Activated CD8-positive, alpha-beta memory T cell treated with anti-CD3 and anti-CD28 coated beads for 36 hours (primary cell): ENCODE results near the gene CTBP2. TPM values are rescaled to one million over a fixed set of nuclear protein-coding genes. Genes with fewer than 3 reads are reported as not detected.

Experiments used
- CTCF ChIA-PET: fragments of 350-600 bp; sonication (Branson Sonifier 250); formaldehyde crosslinking; loops from one replicate; lab custom pipeline; 2021; ENCODE audit warnings: antibody characterized with exemption; lab: Charles Lee
- POLR2A ChIA-PET: fragments of 350-600 bp; sonication (Branson Sonifier 250); formaldehyde crosslinking; loops from one replicate; lab custom pipeline; 2021; ENCODE audit warnings: antibody characterized with exemption; lab: Charles Lee
- total RNA-seq, 2 experiments: library from RNA; stranded (reverse); gene quantifications; one replicate each; pipeline ENCODE4 v1.2.3, GENCODE V29; 2021

Gene CTBP2
- total RNA-seq, 2 experiments from 2014 or later = 0.99 to 1.2 TPM

DNA sequence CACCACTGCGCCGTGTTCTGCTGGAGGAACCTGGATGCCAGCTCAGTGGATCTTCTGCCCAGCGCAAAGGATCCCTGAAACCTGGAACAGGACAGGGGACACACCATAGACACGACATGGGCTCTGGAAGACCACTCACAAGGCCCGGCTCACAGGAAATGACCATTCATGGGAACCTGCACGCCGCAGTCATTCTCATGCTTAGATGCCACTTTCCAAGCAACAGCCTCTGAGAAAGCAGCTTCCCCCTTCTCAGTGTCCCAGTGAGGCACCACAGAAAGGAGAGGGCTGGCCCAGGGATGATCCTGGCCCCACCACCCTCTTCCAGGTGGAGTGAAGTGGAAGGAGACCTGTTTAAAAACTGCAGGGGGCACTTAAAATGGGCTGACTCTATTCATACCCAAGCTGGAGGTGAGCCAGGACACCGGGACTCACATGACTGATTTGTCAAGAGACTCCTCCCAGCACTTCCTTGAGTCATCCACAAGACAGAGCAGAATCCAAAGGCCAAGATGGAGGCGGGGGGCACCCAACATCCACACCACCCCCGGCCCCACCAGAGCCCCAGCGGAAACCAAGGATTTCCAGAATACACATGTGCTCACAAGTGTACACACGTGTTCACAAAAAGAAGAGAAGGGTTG lies 11.2 kb downstream of the CTBP2 start:
- POLR2A ChIA-PET = no interaction called here
- CTCF ChIA-PET = no interaction called here

DNA sequence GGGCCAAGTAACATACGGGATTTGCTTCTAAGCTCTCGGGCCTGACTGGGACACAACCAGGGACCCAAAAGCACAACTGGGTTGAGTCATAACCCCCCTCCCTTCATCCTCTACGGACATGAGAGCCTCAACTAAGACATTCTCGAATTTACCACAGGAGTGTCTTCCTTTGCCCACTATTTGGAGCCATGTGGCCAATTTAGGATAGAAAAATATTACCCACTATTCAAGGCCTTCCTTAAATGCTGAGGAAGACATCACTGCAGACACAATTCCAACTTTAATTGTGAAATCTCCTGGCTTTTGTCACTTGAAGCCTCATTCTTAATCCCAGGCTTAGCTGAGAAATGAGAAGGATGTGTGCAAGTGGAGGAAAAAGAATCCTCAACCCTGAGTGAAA lies 11.8 kb downstream of the CTBP2 start:
- ChIA-PET CTCF (no interaction called here), POLR2A (no interaction called here)

DNA sequence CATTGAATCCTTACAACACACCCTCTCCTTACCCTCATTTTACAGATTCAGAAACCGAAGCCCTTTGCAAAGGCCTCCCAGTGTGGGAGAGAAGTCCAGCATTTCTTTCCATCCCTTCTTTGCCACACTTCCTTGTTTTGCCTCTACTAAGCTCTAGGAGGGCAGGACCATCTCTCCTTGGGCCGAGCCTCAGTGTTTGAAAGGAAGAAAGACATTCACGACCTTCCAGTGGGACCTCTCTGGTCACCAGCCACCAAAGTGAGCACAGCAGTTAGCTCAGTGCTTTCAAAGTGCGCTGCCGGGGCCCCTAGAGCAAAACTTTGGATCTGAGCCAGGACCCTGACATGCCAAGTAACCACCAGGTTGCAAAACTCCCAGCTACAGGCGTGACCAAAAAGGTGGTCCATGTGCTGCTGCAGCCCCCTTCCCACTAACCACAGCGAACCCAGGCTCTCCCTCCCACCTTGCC lies 12.4 kb downstream of the CTBP2 start:
- ChIA-PET CTCF (no interaction called here), POLR2A (no interaction called here)

DNA sequence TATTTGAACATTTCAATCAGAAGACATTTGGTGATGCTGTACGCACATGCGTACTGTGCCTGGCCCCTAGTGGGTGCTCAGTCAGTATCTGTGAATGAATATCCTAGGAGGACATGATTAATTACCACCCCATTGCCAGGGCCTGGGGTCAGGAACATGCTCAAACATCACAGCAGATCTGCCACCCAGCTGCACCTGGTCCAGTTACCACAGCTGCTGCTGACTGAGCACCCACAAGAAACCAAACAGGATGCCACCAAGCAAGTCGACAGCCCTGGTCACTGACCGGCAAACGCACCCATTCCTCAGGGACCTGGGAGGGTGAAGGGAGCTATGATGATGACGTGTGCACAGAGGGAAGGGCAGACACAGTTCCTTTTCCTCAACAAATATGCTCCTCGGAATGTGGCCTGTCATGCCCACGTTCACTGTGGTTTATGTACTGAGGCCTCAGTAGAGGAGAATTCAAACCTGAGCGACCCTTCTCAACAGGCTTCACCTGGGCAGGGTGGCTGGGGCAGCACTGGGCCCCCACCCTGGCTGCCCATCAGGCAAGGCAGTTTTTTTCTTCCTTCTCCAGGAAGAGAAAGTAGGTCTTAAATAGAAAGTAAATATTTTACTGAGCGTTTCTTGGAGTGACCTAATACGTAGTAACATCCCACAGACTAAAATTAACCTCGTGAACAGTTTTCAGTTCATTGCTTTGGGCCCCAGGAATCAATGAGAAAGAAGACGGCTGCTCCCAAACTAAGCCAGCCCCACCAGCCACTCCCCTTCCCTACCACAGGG lies 13.4 kb downstream of the CTBP2 start:
- POLR2A ChIA-PET = no interaction called here
- CTCF ChIA-PET = no interaction called here

DNA sequence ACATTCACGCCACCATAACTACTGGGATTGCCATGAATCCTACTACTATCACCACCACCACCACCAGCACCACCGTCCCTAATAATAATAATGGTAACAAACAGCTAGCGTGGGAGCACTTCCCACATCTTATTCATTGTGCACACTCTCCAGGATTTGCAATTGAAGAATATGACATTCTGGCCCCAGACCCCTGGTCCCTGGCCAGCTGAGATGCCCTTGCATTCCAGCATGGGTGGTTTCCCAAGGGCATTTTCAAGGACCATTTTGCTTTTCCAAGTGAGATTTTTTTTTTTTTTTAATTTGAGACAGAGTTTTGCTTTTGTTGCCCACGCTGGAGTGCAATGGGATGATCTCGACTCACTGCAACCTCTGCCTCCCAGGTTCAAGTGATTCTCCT lies 14.7 kb downstream of the CTBP2 start:
- CTCF ChIA-PET = no interaction called here
- POLR2A ChIA-PET = no interaction called here

DNA sequence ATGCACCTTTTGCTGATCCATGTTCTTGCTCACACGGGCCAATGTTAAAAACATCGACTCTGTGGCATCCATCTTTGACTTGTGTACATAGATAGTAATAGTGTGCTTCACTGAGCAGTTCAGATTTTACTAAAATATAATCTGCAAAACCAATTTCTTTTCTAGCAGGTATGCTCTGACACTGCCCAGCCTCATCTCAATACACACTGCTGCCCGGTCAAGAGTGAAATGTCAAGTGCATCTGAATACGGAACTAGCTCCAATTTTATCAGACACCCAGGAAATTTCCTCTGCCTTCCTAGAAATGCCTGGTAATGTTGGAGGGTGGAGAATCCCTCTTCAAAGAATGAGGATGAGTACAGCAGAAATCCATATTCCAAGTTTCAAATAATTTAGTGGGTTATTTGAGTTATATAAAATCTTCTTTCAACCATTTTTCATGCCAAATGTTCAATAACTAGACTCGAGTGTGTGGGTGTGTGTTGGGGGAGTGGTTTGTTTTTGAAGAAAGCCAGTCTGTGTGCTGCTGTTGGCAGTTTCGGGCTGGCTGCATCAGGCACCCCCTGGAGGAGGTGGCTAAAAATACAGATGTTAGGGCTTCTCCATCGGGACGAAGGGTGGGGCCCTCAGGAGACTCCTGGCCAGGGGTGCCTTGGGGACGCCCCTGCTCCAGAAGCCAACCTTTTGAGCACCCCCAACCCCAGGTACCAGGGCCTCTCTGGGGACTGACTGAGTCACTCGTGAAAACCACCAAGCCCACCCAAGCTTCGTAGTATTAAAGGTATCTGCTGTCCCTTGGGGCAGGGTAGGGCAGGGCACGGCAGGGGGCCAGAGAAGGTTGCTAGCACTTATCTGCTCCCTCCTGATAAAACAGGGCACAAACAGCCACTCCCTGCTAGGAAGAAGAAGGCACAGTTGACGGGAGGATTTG lies 15.4 kb downstream of the CTBP2 start:
- ChIA-PET POLR2A (no interaction called here), CTCF (no interaction called here)

DNA sequence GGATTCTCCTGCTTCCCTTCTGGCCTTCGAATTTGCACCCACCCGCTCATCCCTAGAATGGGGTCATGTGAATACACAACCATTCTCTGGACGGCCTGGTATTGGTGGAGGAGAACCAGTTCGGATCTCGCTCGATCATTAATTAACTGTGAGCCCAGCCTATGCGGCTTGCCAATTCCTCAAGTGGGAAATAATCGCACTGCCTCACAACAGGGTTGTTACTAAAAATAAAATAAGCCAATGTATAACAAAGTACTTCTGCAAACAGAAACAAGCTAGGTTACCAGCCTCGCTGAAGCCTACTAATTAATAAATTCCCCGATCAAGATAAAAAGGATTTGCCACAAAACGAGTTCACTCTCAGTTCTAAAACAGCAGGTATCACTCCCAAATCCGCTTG lies 16.2 kb downstream of the CTBP2 start:
- ChIA-PET CTCF (no interaction called here), POLR2A (no interaction called here)

DNA sequence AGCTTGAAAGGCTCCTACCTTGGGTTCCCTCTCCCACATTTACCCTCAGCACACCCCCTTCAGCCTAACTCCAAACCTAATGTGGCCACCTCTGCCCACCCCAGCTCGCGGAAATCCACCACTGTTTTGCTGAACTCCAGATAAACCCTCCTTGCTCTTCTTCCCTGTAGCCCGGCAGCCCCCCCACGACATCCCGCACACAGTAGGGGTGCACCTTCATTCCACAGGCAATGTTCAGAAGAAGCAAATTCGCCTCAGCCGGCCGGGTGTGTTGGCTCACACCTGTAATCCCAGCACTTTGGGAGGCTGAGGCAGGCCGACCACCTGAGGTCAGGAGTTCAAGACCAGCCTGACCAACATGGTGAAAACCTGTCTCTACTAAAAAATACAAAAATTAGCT lies 17.4 kb downstream of the CTBP2 start:
- CTCF ChIA-PET = no interaction called here
- POLR2A ChIA-PET = no interaction called here

DNA sequence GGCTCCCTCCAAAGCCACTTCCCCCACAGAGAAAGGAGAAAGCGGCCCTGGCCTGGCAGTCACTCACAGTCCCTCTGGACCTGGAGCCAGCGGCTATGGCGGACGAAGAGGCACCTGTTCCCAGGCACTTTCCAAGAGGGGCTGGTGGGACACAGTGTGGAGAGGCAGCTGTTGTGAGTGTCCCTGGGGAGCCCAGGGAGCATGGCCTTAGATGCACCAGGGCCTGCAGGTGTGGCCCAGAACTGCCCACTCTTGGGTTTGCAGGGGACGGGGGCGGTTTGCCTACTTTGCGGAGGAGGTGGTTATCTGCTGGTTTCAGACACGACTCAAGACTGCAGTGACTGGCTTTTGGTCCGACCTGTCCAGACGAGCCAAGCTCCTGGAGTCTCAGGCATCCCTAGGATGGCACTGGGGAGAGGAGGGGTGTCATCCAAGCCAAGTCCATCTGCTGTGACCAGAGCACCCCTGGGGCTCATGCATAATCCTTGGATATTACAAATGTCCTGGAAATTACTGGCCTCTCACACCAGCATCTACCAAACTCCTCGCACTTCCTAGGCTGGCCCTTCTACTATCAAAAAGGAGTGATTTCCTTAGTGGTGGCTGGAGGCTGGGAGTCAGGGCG lies 18.4 kb downstream of the CTBP2 start:
- POLR2A ChIA-PET = no interaction called here
- CTCF ChIA-PET = no interaction called here

DNA sequence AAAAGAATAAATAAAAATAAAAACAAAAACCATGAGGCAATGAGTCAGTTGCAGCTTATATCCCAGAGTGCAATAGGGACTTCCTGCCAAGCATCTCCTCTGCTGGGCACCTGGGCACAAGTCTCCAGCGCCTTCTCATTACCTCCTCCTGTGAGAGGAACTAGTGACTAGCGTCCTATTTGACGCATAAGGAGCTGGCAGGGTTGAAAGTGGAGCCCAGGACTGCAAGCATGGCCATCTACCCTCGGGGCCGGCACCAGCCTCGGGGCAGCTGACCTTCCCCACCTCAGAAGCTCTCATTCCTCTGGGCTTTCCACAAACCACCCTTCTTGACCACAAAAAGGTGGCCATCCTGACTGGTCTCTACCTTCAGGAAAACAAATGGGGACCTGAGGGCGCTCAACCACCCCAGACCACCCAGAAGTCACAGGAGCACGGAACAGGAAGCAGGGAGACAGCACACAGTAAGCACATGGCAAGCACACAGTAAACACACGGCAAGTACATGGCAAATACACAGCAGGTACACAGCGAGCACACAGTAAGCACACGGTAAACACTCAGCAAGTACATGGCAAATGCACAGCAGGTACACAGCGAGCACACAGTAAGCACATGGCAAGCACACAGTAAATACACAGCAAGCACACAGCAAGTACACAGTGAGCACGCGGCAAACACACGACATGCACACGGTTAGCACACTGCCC lies 19.1 kb downstream of the CTBP2 start:
- POLR2A ChIA-PET = no interaction called here
- CTCF ChIA-PET = interaction anchor here (0.8 kb wide), 1 partner anchor 64 kb away, joined by 3 read pairs; no protein-coding TSS in a partner anchor

DNA sequence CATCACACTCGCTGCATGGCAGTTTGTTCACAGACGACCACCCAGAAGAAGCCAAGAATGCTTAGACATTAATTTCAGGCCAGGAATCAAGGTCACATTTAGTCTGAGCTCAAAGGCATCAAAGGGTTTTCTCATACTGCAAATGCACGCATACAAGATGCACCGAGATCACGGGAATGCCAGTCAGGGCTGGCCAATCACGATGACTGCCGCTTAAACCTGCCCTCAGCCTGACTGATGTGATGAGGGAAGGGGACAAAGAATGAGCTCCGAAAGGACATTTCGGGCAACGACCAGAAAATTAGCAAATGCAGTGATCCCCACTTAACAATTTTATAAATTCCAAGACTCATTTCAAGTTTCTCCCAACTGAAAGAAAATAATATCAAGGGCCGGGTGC lies 20.2 kb downstream of the CTBP2 start:
- ChIA-PET CTCF (no interaction called here), POLR2A (no interaction called here)

DNA sequence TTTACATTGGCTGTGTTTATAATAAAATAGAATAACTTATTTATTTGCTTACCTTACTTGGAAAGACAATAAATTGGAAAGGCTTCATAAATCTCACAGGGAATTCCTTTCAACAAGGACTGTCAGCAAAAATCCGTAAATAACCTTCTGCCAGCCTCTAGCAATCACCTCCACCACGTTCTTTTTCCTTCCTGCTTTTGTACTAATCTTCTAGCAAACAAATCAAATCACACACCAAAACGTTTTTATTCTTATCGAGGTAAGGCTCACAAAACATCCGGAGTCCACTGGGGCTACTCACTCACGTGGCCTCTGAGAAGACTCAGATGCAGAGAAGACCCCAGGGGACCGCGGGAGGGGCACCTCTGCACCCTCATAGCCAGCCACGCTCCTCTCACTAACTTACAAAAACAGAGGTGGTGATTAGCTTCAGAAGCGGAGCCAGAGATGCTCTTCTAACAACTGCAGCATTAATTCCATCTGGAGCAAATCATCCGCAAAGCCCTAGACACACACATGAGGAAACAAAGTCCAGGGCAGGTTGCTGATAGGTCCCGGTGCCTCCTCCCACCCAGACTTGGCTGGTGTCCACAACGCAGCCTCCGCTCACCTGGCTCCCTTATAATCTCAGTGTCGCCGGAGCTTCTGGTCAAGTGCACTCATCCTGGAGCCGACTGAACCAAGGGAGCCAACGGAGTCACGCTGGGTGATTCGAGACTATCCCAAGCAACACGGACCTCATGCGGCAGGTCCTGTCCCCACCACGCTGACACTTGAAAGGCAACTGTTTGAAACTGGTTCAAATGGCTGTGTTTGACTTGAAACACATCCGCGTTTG lies 22.5 kb downstream of the CTBP2 start:
- CTCF ChIA-PET = no interaction called here
- POLR2A ChIA-PET = no interaction called here

DNA sequence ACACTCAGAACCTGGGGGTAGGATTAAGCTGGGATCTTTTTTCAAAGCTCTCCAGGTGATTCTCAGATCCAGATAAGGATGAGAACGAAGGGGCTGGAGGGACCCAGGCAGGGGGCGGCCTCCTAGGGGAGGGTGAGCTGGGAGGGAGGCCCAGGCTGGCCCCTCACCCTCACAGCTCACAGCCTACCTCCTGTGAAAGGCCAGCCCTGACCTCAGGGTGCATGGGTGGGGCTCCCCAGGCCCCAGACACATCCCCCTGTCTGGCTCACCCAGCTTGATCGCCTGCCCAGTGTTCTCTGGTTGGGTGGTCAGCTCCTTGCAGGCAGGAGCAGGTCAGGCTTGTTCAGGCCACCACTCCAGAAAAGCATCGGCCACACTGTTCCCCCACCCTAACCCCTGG lies 24.3 kb downstream of the CTBP2 start:
- ChIA-PET POLR2A (no interaction called here), CTCF (no interaction called here)

DNA sequence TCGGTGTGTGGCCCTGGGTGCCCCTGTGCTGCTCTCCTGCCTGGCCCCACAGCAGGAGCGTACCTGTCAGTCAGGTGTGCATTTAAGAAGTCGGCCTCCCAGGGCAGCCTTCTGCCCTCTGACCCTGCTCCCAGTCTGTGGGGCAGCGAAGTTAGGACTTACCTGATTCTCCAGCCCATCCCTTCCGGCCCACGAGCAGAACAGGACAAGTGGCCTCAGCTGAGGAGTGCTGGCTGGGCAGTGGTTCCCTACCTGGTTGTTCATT lies 24.7 kb downstream of the CTBP2 start:
- ChIA-PET POLR2A (no interaction called here), CTCF (no interaction called here)

DNA sequence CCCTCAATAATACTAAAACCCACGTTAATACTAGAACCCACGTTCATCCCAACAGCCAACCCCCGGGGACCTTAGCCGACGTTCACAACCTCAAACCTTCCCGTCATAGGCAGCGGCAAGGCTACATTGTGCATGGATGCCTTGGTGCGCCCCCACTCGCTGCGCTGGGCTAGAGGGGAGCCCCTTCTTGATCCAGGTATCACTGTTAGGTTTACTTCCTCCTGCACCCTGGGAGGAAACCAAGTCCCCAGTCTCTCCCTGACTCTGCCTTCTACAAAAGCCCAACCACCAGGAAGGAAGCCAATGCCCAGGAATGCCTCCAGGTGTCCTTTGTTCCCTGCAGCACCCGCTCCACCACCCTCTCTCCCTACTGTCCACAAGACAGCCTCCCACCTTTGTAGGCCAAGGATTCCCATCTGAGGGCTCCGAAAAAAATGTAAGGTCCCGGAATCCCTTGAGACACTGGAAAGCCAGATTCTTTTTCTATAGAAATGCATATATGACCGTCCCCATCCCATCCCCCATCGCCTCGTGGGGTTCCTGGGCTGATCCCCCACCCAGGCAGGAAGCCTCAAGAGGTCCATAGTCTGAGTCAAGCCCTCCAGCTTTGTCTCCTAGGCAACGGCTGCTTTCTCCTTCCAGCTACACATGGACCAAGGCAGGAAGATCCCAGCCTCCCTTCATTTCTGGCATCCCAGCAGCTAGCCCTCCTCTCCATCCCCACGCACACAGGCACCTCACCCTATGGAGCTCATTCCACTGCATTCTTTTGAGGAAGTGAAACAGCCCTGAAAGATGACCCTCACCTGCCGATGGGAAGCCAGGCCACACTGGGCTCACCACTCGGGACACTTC lies 25.2 kb downstream of the CTBP2 start:
- ChIA-PET POLR2A (no interaction called here), CTCF (no interaction called here)

DNA sequence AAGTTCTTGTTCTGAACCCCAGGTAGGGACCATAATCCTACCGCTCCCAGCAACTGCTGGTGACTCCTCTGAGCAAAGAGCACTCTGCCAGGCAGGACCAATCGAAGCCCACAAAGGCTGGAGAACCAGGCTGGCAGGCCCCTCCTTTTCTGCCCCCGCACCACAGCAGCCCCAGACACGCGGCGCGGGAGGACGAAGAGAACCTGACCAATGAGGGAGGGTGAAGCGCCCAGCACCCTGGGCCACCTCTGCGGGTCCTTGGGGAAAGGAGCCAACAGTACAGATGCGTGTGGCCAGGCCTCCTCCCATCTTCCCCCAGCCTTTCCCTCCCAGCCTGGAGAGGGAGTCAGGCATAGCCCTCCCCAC lies 25.9 kb downstream of the CTBP2 start:
- POLR2A ChIA-PET = no interaction called here

DNA sequence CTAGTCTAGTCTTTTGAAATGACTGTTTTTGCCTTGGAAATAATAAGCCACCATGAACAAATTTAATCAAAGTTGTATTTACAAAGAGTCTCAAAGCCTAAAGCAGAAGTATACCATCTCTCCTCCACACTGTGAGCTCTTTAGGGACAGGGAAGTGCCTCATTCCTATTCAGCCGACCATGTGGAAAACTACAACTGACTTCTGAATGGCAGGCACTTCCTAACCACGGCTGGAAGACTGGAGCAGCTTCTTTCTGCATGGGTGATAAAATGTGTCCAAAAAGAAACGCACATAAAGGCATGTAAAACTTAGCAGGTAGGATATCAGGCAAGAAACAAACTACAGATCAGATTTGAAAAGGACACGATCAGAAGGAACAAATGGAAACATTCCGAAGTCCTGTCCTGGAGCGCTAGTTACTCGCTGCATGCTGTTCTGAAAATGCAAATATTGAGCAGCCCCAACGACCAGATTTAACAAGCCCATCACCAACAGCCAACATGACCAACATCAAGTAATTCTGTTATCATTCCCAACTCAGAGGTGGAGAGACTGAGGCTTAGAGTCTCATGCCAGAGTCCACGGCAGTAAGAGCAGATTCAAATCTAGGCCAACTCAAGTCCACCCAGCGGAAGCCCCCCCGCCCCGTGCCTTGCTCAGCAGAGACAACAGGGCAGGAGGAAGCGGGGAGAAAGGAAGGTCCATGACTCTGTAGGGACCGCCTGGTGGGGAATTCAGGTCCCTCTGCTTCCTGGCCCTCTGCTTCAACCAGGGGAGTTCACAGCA lies 26.5 kb downstream of the CTBP2 start:
- CTCF ChIA-PET = no interaction called here
- POLR2A ChIA-PET = no interaction called here

More for the DNA sequence above, 25.9 kb downstream of the CTBP2 start:
- CTCF ChIA-PET = no interaction called here
